GM19351 (cell line): ENCODE measurements around the gene SLC44A1.

Source experiments
- ATAC-seq: cut with Tn5 transposase; IDR thresholded peaks from one replicate; pipeline ENCODE4 v1.9.1; 2021; ENCODE audit warnings: mild to moderate bottlenecking, moderate library complexity; ENCODE audit not compliant: unreplicated experiment

The SLC44A1 gene

DNA sequence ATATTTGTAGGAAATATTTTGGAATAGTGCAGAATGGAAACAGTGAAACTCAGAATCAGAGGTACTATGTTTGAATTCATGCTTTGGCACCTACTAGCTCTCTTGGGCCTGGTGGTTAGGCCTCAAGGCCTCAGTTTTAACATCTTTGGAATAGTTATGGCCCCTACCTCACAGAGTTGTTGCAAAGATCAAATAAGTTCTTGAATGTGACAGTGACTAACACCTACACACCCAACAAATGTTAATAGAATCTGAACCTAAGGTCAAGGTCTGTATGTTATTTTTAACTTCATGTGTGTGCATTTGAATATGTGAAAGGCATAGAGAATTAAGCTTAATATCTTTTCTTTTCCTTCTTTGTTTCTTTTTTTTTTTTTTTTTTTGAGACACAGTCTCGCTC is 87.3 kb downstream of the SLC44A1 start:
- ATAC-seq: no peak

GRCh38 chr9:105332471-105332870 is 88.0 kb downstream of the SLC44A1 start:
- no peak for ATAC-seq

DNA sequence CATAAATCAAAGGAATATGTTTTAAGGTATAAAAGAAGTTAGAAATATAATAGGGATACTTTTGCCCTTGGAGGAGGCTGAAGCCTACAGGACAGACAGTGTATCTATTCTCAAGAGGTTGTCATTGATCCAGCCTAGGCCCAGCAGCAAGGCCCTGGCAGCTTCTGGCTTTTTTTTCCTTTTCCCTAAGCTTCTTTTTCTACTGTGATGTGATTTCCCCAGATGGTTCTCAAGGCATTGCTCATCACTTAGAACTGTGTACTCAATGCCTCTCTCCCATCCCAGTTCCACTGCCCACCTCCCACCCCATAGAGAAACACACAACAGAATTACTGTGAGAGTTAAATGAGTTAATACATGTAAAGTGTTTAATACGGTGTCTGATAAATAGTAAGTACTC is 88.6 kb downstream of the SLC44A1 start:
- no peak for ATAC-seq

GRCh38 chr9:105333811-105334210 is 89.4 kb downstream of the SLC44A1 start:
- no peak for ATAC-seq

GRCh38 chr9:105338308-105338707 is 93.9 kb downstream of the SLC44A1 start:
- no peak for ATAC-seq

DNA sequence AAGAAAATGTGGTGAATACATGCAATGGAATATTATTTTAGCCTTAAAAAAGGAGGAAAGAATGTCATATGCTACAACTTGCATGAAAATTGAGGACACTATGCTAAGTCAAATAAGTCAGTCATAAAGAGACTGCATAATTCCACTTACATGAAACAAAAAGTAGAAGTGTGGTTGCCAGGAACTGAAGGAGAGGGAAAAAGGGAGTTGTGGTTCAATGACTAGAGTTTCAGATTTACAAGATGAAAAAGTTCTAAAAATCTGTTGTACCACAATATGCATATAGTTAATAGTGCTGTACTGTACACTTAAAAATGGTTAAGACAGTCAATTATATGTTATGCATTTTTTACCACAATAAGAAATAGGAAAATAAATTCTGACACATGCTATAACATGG is 95.4 kb downstream of the SLC44A1 start:
- ATAC-seq: no peak

GRCh38 chr9:105341434-105342146 is 97.1 kb downstream of the SLC44A1 start:
- peak; percentile 74 for ATAC-seq

GRCh38 chr9:105342147-105342505 is 97.7 kb downstream of the SLC44A1 start:
- no peak for ATAC-seq

DNA sequence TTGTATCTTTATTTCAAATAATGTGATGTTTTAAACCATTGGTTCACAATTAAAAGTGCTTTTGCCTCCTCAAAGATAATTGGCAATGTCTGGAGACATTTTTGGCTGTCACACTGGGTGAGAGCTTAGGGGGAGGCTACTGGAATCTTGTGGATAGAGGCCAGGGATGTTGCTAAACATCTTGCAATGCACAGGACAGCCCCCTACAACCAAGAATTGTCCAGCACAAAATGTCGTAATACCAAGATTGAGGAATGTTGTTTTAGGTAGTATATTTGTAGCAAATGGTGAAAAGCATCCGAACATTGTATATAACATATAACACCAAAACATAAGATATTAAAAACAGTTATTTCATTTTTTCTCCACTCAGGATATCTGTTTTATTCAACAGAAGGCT is 99.8 kb downstream of the SLC44A1 start:
- no peak for ATAC-seq

GRCh38 chr9:105345626-105346025 is 101.2 kb downstream of the SLC44A1 start:
- ATAC-seq: no peak

- ATAC-seq: no peak
Measured at GRCh38 chr9:105346273-105346672, 101.8 kb downstream of the SLC44A1 start.

DNA sequence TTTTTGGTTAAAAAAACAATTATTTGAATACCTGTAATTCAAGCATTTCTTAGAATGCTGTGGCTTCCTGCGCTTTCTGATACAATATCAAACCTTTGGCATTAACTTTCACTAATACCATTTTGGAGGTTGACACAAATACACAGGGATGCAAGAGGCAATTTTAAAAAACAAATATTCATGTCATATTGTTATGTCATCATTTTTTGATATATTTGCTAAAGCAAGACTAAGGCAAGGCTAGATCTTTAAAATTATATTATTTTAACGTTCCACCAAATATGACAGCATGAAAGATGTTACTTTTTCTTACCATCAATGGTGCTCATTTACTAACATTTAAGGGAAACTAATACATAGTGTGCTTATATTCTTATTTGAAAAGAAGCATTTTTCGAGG is 110.0 kb downstream of the SLC44A1 start:
- ATAC-seq: no peak

GRCh38 chr9:105355781-105356180 is 111.3 kb downstream of the SLC44A1 start:
- peak; percentile 63 for ATAC-seq

DNA sequence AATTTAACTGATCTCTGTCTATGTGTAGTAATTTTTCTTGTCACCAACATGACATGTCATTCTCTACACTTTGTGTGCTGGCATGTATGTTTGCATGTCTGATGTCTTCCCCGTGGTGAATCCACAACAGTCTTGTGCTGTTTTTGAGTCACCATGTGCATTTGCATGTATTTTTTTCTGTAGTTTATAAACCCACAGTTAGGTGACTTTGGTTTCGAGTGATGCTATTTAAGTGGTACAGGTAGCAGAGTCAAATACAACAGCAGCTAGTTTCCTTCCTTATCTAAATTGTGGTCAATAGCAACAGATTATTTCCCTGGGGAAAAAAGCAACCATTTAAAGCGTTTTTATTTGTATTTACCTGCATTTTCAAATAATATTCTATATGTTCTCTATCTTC is 113.5 kb downstream of the SLC44A1 start:
- ATAC-seq: peak; percentile 94

- peak; percentile 26 for ATAC-seq
Measured at GRCh38 chr9:105359892-105360291, 115.4 kb downstream of the SLC44A1 start.

DNA sequence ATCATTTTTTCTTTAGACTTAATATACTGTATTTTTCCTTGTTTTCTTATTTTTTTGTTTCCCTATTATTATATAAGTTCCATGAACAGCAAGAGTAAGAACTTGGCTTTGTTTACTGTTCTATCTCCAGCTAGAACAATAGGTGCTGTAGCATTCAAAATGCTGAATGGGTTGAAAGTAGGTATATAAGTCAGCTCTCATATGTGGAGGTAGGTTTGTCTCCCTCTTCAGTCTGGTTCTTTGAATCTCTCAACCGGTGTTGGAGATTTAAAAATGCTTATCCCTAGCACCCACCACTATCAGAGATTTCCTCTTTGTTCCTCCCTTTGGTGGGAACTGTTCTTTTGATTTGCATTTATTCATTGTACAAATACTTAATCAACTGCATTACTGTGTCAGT is 115.9 kb downstream of the SLC44A1 start:
- ATAC-seq: no peak

GRCh38 chr9:105361873-105362272 is 117.4 kb downstream of the SLC44A1 start:
- no peak for ATAC-seq

- no peak for ATAC-seq
Measured at GRCh38 chr9:105362470-105362869, 118.0 kb downstream of the SLC44A1 start.

- no peak for ATAC-seq
Measured at GRCh38 chr9:105363837-105364236, 119.4 kb downstream of the SLC44A1 start.

GRCh38 chr9:105369911-105370310 is 125.5 kb downstream of the SLC44A1 start:
- no peak for ATAC-seq

GRCh38 chr9:105373723-105374122 is 129.3 kb downstream of the SLC44A1 start:
- ATAC-seq: no peak

- ATAC-seq: no peak
Measured at GRCh38 chr9:105375323-105375722, 130.9 kb downstream of the SLC44A1 start.

DNA sequence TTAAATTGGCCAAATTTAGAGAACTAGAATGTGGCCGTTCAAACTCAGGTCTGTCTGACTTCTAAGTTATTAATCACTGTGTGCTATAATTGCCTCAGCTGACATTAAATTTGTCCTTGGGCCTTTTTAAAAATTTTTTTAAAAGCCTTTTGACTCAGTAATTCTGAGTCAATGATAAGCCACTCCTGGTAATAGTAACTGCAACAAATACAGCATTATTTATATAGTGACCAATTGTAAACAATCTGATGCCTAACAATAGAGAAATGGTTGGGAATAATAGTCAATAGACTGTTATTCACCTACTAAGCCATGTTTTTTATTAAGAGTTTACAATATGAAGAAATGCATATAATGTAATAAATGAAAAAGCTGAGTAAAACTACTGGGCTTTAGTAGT is 132.4 kb downstream of the SLC44A1 start:
- ATAC-seq: no peak
